H1 (cell line): ENCODE measurements around the gene TPSAB1.

ENCODE experiments used
- ASH2L ChIP-seq: fragments of 200-600, 300-600 bp; sonication (generic); IDR thresholded peaks from one replicate; pipeline ENCODE4 v1.7.1; 2017; ENCODE audit warnings: low read length
- CHD2 ChIP-seq: IDR thresholded peaks from 2 replicates; pipeline ENCODE4 v1.6.1; 2012; ENCODE audit warnings: low read length, improper control_type of control experiment
- CREB1 ChIP-seq: IDR thresholded peaks from 2 replicates; pipeline ENCODE4 v1.6.1; 2012; ENCODE audit warnings: inconsistent platforms
- EP300 ChIP-seq, 2 experiments: IDR thresholded peaks; 1 replicate in 1 of 2; 2 replicates in 1 of 2; pipeline ENCODE4 v1.6.1; 2011 to 2012; ENCODE audit warnings: low read depth in 2 of 2, low read length in 2 of 2, mild to moderate bottlenecking in 2 of 2, borderline replicate concordance in 1 of 2, inconsistent platforms in 1 of 2, moderate library complexity in 1 of 2
- EZH2 ChIP-seq: fragments of 200-600 bp; sonication (generic); IDR thresholded peaks from 2 replicates; pipeline ENCODE4 v1.7.1; 2012; ENCODE audit warnings: low read depth, mild to moderate bottlenecking, moderate library complexity, low read length, inconsistent platforms; ENCODE audit not compliant: severe bottlenecking
- KDM5A ChIP-seq: fragments of 200-600 bp; IDR thresholded peaks from 2 replicates; pipeline ENCODE4 v1.7.1; 2012; ENCODE audit warnings: mild to moderate bottlenecking, low read length, inconsistent platforms, mixed read lengths
- MAFK ChIP-seq: IDR thresholded peaks from 2 replicates; pipeline ENCODE4 v1.6.1; 2012; ENCODE audit warnings: low read depth, mild to moderate bottlenecking, improper control_type of control experiment, low read length
- PHF8 ChIP-seq: fragments of 200-600 bp; sonication (generic); conservative IDR thresholded peaks from 2 replicates; pipeline ENCODE4 v1.7.1; 2012; ENCODE audit warnings: low read depth, mild to moderate bottlenecking, inconsistent platforms, low read length, moderate library complexity
- POLR2AphosphoS5 ChIP-seq: IDR thresholded peaks from 2 replicates; pipeline ENCODE4 v1.6.1; 2011; ENCODE audit warnings: low read depth, low read length
- SP2 ChIP-seq: IDR thresholded peaks from 2 replicates; pipeline ENCODE4 v1.6.1; 2012; ENCODE audit warnings: mild to moderate bottlenecking, low read length, inconsistent platforms
- TAF1 ChIP-seq: IDR thresholded peaks from 2 replicates; pipeline ENCODE4 v1.6.1; 2011; ENCODE audit warnings: mild to moderate bottlenecking, low read depth, low read length
- TF ChIP-seq, protein P1 (sequence below): IDR thresholded peaks from 2 replicates; pipeline ENCODE4 v1.6.1; 2012; ENCODE audit warnings: inconsistent platforms
- TF ChIP-seq, protein P2 (sequence below), 3 experiments: IDR thresholded peaks; 1 replicate in 2 of 3; 2 replicates in 1 of 3; pipeline versions ENCODE4 v1.5.1 to v1.6.1; 2011; ENCODE audit warnings: low read length in 3 of 3, mild to moderate bottlenecking in 3 of 3, inconsistent platforms in 2 of 3, low read depth in 1 of 3, moderate library complexity in 1 of 3; ENCODE audit not compliant: insufficient read depth in 1 of 3; ENCODE audit errors: control extremely low read depth in 1 of 3
- TF ChIP-seq, protein P3 (sequence below): fragments of 300-600 bp; sonication (generic); IDR thresholded peaks from 2 replicates; pipeline ENCODE4 v1.7.1; 2012; ENCODE audit warnings: low read length, moderate library complexity, mild to moderate bottlenecking, inconsistent platforms; ENCODE audit not compliant: insufficient replicate concordance

DNA sequence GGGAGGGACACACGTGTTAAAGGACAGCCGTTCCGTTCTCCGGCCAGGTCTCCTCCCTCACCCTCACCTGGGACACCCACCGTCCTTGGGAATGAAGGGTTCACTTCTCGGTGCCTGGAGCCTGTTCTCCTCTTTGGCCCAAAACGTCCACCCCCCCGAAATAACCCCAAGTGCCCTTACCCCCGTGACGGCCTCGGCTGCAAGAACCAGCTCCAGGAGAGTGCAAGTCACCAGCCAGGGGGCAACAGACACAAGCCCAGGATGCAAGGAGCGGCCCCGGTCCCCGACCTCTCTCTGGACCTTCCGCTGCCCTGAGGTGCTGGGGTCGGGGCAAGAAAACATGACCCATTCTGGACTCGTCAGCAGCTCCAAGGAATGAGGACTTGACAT is 49.0 kb downstream of the TPSAB1 start:
- TF ChIP-seq, protein P1, sequence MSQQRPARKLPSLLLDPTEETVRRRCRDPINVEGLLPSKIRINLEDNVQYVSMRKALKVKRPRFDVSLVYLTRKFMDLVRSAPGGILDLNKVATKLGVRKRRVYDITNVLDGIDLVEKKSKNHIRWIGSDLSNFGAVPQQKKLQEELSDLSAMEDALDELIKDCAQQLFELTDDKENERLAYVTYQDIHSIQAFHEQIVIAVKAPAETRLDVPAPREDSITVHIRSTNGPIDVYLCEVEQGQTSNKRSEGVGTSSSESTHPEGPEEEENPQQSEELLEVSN = no peak
- no peak for TF ChIP-seq CHD2
- TF ChIP-seq, protein P2, sequence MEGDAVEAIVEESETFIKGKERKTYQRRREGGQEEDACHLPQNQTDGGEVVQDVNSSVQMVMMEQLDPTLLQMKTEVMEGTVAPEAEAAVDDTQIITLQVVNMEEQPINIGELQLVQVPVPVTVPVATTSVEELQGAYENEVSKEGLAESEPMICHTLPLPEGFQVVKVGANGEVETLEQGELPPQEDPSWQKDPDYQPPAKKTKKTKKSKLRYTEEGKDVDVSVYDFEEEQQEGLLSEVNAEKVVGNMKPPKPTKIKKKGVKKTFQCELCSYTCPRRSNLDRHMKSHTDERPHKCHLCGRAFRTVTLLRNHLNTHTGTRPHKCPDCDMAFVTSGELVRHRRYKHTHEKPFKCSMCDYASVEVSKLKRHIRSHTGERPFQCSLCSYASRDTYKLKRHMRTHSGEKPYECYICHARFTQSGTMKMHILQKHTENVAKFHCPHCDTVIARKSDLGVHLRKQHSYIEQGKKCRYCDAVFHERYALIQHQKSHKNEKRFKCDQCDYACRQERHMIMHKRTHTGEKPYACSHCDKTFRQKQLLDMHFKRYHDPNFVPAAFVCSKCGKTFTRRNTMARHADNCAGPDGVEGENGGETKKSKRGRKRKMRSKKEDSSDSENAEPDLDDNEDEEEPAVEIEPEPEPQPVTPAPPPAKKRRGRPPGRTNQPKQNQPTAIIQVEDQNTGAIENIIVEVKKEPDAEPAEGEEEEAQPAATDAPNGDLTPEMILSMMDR (IDR thresholded peaks at IDR 0.05; ENCODE audit: control extremely low read depth in 1 of 3, insufficient read depth in 1 of 3, low read depth in 1 of 3, low read length in 3 of 3) = no peak
- TF ChIP-seq TAF1 = no peak
- TF ChIP-seq CREB1 = no peak
- TF ChIP-seq SP2 = no peak
- no peak for TF ChIP-seq KDM5A
- no peak for TF ChIP-seq EP300 (IDR thresholded peaks at IDR 0.05; ENCODE audit: borderline replicate concordance in 1 of 2, low read depth in 2 of 2, low read length in 2 of 2)
- TF ChIP-seq MAFK = no peak
- TF ChIP-seq, protein P3, sequence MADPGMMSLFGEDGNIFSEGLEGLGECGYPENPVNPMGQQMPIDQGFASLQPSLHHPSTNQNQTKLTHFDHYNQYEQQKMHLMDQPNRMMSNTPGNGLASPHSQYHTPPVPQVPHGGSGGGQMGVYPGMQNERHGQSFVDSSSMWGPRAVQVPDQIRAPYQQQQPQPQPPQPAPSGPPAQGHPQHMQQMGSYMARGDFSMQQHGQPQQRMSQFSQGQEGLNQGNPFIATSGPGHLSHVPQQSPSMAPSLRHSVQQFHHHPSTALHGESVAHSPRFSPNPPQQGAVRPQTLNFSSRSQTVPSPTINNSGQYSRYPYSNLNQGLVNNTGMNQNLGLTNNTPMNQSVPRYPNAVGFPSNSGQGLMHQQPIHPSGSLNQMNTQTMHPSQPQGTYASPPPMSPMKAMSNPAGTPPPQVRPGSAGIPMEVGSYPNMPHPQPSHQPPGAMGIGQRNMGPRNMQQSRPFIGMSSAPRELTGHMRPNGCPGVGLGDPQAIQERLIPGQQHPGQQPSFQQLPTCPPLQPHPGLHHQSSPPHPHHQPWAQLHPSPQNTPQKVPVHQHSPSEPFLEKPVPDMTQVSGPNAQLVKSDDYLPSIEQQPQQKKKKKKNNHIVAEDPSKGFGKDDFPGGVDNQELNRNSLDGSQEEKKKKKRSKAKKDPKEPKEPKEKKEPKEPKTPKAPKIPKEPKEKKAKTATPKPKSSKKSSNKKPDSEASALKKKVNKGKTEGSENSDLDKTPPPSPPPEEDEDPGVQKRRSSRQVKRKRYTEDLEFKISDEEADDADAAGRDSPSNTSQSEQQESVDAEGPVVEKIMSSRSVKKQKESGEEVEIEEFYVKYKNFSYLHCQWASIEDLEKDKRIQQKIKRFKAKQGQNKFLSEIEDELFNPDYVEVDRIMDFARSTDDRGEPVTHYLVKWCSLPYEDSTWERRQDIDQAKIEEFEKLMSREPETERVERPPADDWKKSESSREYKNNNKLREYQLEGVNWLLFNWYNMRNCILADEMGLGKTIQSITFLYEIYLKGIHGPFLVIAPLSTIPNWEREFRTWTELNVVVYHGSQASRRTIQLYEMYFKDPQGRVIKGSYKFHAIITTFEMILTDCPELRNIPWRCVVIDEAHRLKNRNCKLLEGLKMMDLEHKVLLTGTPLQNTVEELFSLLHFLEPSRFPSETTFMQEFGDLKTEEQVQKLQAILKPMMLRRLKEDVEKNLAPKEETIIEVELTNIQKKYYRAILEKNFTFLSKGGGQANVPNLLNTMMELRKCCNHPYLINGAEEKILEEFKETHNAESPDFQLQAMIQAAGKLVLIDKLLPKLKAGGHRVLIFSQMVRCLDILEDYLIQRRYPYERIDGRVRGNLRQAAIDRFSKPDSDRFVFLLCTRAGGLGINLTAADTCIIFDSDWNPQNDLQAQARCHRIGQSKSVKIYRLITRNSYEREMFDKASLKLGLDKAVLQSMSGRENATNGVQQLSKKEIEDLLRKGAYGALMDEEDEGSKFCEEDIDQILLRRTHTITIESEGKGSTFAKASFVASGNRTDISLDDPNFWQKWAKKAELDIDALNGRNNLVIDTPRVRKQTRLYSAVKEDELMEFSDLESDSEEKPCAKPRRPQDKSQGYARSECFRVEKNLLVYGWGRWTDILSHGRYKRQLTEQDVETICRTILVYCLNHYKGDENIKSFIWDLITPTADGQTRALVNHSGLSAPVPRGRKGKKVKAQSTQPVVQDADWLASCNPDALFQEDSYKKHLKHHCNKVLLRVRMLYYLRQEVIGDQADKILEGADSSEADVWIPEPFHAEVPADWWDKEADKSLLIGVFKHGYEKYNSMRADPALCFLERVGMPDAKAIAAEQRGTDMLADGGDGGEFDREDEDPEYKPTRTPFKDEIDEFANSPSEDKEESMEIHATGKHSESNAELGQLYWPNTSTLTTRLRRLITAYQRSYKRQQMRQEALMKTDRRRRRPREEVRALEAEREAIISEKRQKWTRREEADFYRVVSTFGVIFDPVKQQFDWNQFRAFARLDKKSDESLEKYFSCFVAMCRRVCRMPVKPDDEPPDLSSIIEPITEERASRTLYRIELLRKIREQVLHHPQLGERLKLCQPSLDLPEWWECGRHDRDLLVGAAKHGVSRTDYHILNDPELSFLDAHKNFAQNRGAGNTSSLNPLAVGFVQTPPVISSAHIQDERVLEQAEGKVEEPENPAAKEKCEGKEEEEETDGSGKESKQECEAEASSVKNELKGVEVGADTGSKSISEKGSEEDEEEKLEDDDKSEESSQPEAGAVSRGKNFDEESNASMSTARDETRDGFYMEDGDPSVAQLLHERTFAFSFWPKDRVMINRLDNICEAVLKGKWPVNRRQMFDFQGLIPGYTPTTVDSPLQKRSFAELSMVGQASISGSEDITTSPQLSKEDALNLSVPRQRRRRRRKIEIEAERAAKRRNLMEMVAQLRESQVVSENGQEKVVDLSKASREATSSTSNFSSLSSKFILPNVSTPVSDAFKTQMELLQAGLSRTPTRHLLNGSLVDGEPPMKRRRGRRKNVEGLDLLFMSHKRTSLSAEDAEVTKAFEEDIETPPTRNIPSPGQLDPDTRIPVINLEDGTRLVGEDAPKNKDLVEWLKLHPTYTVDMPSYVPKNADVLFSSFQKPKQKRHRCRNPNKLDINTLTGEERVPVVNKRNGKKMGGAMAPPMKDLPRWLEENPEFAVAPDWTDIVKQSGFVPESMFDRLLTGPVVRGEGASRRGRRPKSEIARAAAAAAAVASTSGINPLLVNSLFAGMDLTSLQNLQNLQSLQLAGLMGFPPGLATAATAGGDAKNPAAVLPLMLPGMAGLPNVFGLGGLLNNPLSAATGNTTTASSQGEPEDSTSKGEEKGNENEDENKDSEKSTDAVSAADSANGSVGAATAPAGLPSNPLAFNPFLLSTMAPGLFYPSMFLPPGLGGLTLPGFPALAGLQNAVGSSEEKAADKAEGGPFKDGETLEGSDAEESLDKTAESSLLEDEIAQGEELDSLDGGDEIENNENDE = no peak
- TF ChIP-seq EZH2 = no peak
- TF ChIP-seq ASH2L = no peak
- TF ChIP-seq PHF8 = no peak
- TF ChIP-seq POLR2AphosphoS5 = no peak
